Parathyroid adenoma (tissue), 2 donors: ENCODE measurements around the gene SPSB1.

Source experiments
- H2AFZ ChIP-seq: fragments of 300-600 bp; sonication (generic); one replicate; pipeline ENCODE4 v1.7.0; 2017; ENCODE audit warnings: antibody characterized with exemption, mild to moderate bottlenecking
- H3K27ac ChIP-seq: fragments of 300-600 bp; sonication (generic); one replicate; pipeline ENCODE4 v1.7.0; 2017
- H3K27me3 ChIP-seq: fragments of 300-600 bp; sonication (generic); one replicate; pipeline ENCODE4 v1.7.0; 2017; ENCODE audit warnings: low read length; ENCODE audit not compliant: control insufficient read depth, insufficient read depth
- H3K36me3 ChIP-seq: fragments of 300-600 bp; sonication (generic); one replicate; pipeline ENCODE4 v1.7.0; 2017; ENCODE audit warnings: low read length; ENCODE audit not compliant: control insufficient read depth, insufficient read depth
- H3K4me1 ChIP-seq: fragments of 300-600 bp; sonication (generic); one replicate; pipeline ENCODE4 v1.7.0; 2017; ENCODE audit warnings: control low read depth
- H3K4me2 ChIP-seq: fragments of 300-600 bp; sonication (generic); one replicate; pipeline ENCODE4 v1.7.0; 2017; ENCODE audit warnings: low read length
- H3K4me3 ChIP-seq: fragments of 300-600 bp; sonication (generic); one replicate; pipeline ENCODE4 v1.7.0; 2017; ENCODE audit warnings: low read depth, low read length
- H3K79me2 ChIP-seq: fragments of 300-600 bp; sonication (generic); one replicate; pipeline ENCODE4 v1.7.0; 2017; ENCODE audit warnings: control low read depth
- H3K9ac ChIP-seq: fragments of 300-600 bp; sonication (generic); one replicate; pipeline ENCODE4 v1.7.0; 2017; ENCODE audit warnings: mild to moderate bottlenecking
- H3K9me3 ChIP-seq: fragments of 300-600 bp; sonication (generic); one replicate; pipeline ENCODE4 v1.7.0; 2017; ENCODE audit warnings: low read length; ENCODE audit not compliant: control insufficient read depth
- TF ChIP-seq, protein P1 (sequence below): fragments of 300-600 bp; sonication (generic); IDR thresholded peaks from one replicate; pipeline ENCODE4 v1.7.0; 2017; ENCODE audit warnings: antibody characterized with exemption, mild to moderate bottlenecking
- donor health status: primary hyperparathyroidism.

The SPSB1 gene

DNA sequence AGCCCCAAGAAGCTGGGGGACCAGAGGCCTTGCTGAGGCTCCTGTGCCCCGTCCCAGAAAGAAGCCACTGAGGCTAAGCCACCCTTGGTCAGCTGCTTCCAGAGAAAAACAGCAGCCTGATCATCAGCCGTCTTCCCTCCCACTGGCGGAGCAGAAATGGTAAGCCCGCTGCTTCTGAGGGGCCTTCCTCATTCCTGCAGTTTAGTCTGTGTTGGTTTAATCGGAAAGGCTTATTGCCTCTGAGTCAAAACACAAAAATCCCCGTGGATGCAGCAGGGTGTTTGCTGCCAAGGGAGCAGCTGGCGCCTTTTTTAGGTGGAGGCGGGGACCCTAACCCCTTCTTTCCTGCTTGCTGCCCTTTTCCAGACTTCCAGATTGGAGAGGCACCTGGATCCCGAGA is 33.9 kb downstream of the SPSB1 start:
- Histone ChIP-seq H3K27ac (no peak overlapping the region), H3K4me1 (peaks cover 6% of the 10 kb centered on the region), H3K4me3 (no peak overlapping the region), H2AFZ (no peak overlapping the region), H3K9me3 (no peaks in the 10 kb centered on the region), H3K79me2 (no peaks in the 10 kb centered on the region), H3K36me3 (no peaks in the 10 kb centered on the region), H3K4me2 (no peak overlapping the region), H3K9ac (no peak overlapping the region), H3K27me3 (no peaks in the 10 kb centered on the region)
- TF ChIP-seq, protein P1, sequence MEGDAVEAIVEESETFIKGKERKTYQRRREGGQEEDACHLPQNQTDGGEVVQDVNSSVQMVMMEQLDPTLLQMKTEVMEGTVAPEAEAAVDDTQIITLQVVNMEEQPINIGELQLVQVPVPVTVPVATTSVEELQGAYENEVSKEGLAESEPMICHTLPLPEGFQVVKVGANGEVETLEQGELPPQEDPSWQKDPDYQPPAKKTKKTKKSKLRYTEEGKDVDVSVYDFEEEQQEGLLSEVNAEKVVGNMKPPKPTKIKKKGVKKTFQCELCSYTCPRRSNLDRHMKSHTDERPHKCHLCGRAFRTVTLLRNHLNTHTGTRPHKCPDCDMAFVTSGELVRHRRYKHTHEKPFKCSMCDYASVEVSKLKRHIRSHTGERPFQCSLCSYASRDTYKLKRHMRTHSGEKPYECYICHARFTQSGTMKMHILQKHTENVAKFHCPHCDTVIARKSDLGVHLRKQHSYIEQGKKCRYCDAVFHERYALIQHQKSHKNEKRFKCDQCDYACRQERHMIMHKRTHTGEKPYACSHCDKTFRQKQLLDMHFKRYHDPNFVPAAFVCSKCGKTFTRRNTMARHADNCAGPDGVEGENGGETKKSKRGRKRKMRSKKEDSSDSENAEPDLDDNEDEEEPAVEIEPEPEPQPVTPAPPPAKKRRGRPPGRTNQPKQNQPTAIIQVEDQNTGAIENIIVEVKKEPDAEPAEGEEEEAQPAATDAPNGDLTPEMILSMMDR = no peak

DNA sequence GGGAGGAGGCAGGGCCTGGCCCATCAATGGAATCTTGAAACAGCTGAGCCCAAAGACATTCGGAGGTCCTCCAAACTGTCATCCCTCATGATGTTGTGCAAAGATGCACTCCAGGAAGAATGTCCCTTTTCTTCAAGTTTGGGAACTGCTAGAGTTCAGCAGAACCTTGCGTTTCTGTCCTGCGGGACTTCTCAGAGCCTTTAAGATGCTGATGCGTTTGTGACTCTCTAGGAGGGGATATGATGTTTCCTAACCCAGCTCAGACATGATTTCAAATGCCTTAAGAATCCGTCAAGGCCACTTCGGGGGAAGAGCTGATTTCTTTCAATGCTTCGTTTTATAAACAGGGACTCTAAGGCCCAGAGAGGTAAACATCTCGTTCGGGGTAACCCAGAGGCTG is 35.5 kb downstream of the SPSB1 start:
- no peaks in the 10 kb centered on the region for H3K9me3 ChIP-seq
- no peak overlapping the region for H3K4me3 ChIP-seq
- H3K4me2 ChIP-seq = no peak overlapping the region
- H3K27ac ChIP-seq = no peak overlapping the region
- no peaks in the 10 kb centered on the region for H3K79me2 ChIP-seq
- TF ChIP-seq, protein P1 = no peak
- H3K27me3 ChIP-seq = no peaks in the 10 kb centered on the region
- no peak overlapping the region for H3K9ac ChIP-seq
- no peaks in the 10 kb centered on the region for H3K4me1 ChIP-seq
- no peak overlapping the region for H2AFZ ChIP-seq
- H3K36me3 ChIP-seq = no peaks in the 10 kb centered on the region

DNA sequence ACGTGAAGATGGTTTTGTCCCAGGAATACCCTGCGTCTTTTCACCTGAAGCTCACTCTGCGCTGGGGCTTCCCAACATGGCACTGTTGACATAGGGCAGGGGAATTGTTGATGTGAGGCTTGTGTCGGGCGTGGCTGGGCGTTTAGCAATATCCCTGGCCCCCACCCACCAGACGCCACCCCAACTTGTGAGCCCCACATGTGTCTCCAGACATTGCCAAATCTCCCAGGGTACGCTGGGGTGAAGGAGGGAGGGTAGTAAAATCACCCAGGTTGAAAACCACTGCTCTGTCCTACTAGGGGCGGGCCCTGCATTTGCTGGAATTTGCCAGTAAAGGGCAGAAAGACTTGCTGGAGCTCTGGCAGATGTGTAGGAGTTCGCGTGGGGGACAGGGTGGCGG is 36.0 kb downstream of the SPSB1 start:
- Histone ChIP-seq H2AFZ (no peak overlapping the region), H3K27ac (no peak overlapping the region), H3K4me1 (no peaks in the 10 kb centered on the region), H3K79me2 (no peaks in the 10 kb centered on the region), H3K4me2 (no peak overlapping the region), H3K9me3 (no peaks in the 10 kb centered on the region), H3K27me3 (no peaks in the 10 kb centered on the region), H3K36me3 (no peaks in the 10 kb centered on the region), H3K9ac (no peak overlapping the region), H3K4me3 (no peak overlapping the region)
- TF ChIP-seq, protein P1 = no peak

DNA sequence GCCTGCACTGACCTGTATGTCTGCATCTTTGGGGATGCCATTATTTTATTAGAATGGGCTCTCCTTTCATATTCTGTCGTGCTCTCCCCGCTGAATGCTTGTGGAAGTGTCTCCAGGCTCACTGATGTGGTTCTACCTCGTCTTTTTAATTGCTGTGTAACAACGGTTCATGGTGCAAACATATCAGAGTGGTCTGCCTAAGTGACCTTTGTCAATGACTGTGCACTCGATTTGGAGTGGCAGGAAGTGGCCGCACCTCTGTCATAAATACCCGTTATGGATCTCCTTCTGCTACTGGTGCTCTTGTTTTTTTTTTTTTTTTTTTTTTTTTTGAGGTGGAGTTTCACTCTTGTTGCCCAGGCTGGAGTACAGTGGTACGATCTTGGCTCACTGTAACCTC is 38.3 kb downstream of the SPSB1 start:
- H3K36me3 ChIP-seq = no peaks in the 10 kb centered on the region

More for the DNA sequence above, 38.3 kb downstream of the SPSB1 start:
- Histone ChIP-seq H3K79me2 (no peaks in the 10 kb centered on the region), H3K4me2 (no peak overlapping the region), H3K27ac (no peak overlapping the region), H3K4me1 (no peaks in the 10 kb centered on the region), H3K9ac (no peak overlapping the region), H2AFZ (no peak overlapping the region), H3K9me3 (no peaks in the 10 kb centered on the region), H3K27me3 (no peaks in the 10 kb centered on the region), H3K4me3 (no peak overlapping the region)
- TF ChIP-seq, protein P1 = no peak
